Spleen (tissue), 11 donors: ENCODE measurements around the gene DGKB. TPM values are rescaled to one million over a fixed set of nuclear protein-coding genes. Genes with fewer than 3 reads are reported as not detected.

Experiments
- DNase-seq: peaks from one replicate; pipeline ENCODE4 v3.0.0-alpha.2; 2020
- H3K27ac ChIP-seq, 8 donors: fragments of 200-600 bp; sonication (generic) in 7 of 8; 1 replicate in 4 of 8; 2 replicates in 4 of 8; pipeline versions ENCODE4 v1.5.0 to v1.8.0; 2016 to 2021; ENCODE audit warnings: inconsistent platforms in 4 of 8, mild to moderate bottlenecking in 4 of 8, moderate library complexity in 1 of 8
- H3K27me3 ChIP-seq, 7 donors: fragments of 200-600 bp; sonication (generic) in 6 of 7; replicated peaks in 1 of 7; 1 replicate in 4 of 7; 2 replicates in 3 of 7; pipeline versions ENCODE4 v1.5.0 to v1.8.0; 2016 to 2021; ENCODE audit warnings: inconsistent platforms in 3 of 7, mild to moderate bottlenecking in 1 of 7
- H3K36me3 ChIP-seq, 6 donors: fragments of 200-600 bp; sonication (generic) in 5 of 6; 1 replicate in 4 of 6; 2 replicates in 2 of 6; pipeline versions ENCODE4 v1.5.0 to v1.8.0; 2016 to 2021; ENCODE audit warnings: inconsistent platforms in 2 of 6
- H3K4me1 ChIP-seq, 6 donors: fragments of 200-600 bp; sonication (generic) in 5 of 6; 1 replicate in 3 of 6; 2 replicates in 3 of 6; pipeline versions ENCODE4 v1.5.0 to v1.8.0; 2016 to 2021; ENCODE audit warnings: inconsistent platforms in 3 of 6
- H3K4me3 ChIP-seq, 8 donors: fragments of 200-600 bp; sonication (generic) in 7 of 8; 1 replicate in 4 of 8; 2 replicates in 4 of 8; pipeline versions ENCODE4 v1.5.0 to v1.8.0; 2016 to 2021; ENCODE audit warnings: inconsistent platforms in 4 of 8, mild to moderate bottlenecking in 4 of 8, moderate library complexity in 2 of 8
- H3K9me3 ChIP-seq, 8 donors: fragments of 200-600 bp; sonication (generic) in 7 of 8; 1 replicate in 4 of 8; 2 replicates in 4 of 8; pipeline versions ENCODE4 v1.5.0 to v1.8.0; 2016 to 2021; ENCODE audit warnings: inconsistent platforms in 4 of 8
- CTCF ChIP-seq, 11 experiments: fragments of 200-600 bp in 7 of 11; fragments of 450-650 bp in 4 of 11; sonication (generic) in 4 of 11; IDR thresholded peaks in 8 of 11; conservative IDR thresholded peaks in 3 of 11; 1 replicate in 7 of 11; 2 replicates in 4 of 11; pipeline versions ENCODE4 v1.4.0 to v1.8.0; 2016 to 2021; ENCODE audit warnings: antibody characterized with exemption in 11 of 11, inconsistent platforms in 4 of 11, mild to moderate bottlenecking in 1 of 11
- POLR2A ChIP-seq, 3 donors: fragments of 450-650 bp; IDR thresholded peaks; one replicate each; pipeline ENCODE4 v1.5.1; 2017; ENCODE audit warnings: antibody characterized with exemption in 3 of 3, mild to moderate bottlenecking in 1 of 3
- POLR2AphosphoS5 ChIP-seq, 3 donors: sonication (generic); formaldehyde crosslinking; IDR thresholded peaks; one replicate each; pipeline ENCODE4 v1.5.1; 2017; ENCODE audit warnings: antibody characterized with exemption in 3 of 3
- WGBS, 5 donors: extraction: QIAGEN DNeasy Blood & Tissue Kit in 3 of 5; methylation state at CpG; one replicate each; pipeline versions ENCODE4 v1.1.5 to v1.1.7; 2013 to 2018; 5-methylcytosine and 5-hydroxymethylcytosine counted together
- intact Hi-C: fragments of 100-400 bp; cut with DNase I; formaldehyde crosslinking; loops from one replicate; pipeline ENCODE4 v1.15.0; 2023; ENCODE audit warnings: low total_unique reads
- polyA plus RNA-seq, 3 donors: library from polyadenylated mRNA; stranded (reverse); fragments of 200-250 nt; gene quantifications; one replicate each; pipeline ENCODE4 v1.2.1, GENCODE V29; 2013
- total RNA-seq, 7 donors: library from RNA; depleted of rRNA in 3 of 7; stranded (reverse); fragments of >200 nt in 3 of 7; fragmentation: NEBNext Ultra II Directional in 4 of 7; extraction: Animal tissue kit (Norgen Biotek cat#: 25700) in 4 of 7; gene quantifications; one replicate each; pipeline versions ENCODE4 v1.1.0 to v1.2.1, GENCODE V29; 2016 to 2021
- donor health status: healthy with polysubstance abuse.
- donor health status: DM: no; HTN: no; CAD: no; lungs with moderate emphysema.
- donor health status: DM: no; HTN: no; CAD: no.
- donor health status: Bipolar disorder and iron deficiency.
- donor health status: healthy.
- donor health status: DM: no; HTN: no; CAD: no.
- donor health status: DM: yes; HTN: yes; CAD: no.

The DGKB gene
- total and polyA plus RNA-seq, 10 donors = 0.02 to 0.26 (median 0.03) TPM; not detected in 6

- no peaks in the 10 kb centered on the region for H3K27me3 ChIP-seq
- no peaks in the 10 kb centered on the region for H3K4me1 ChIP-seq
- H3K9me3 ChIP-seq = no peaks in the 10 kb centered on the region
- no peak for DNase-seq
- intact Hi-C loops = no loop called here
- H3K27ac ChIP-seq = no peak overlapping the region
- TF ChIP-seq CTCF (IDR thresholded peaks at IDR 0.05 in 8 of 11, conservative IDR thresholded peaks at IDR 0.05 in 3 of 11) = no peak
- no peak for TF ChIP-seq POLR2A (IDR thresholded peaks at IDR 0.05)
- TF ChIP-seq POLR2AphosphoS5 (IDR thresholded peaks at IDR 0.05) = no peak
- no peaks in the 10 kb centered on the region for H3K36me3 ChIP-seq
- WGBS, 5 donors = 66 to 78% (median 72%) methylated on average over 8 of the region's 8 CpGs
- H3K4me3 ChIP-seq = no peak overlapping the region
These were observed 76.6 kb downstream of the DGKB start for GRCh38 chr7:14825912-14826311.

DNA sequence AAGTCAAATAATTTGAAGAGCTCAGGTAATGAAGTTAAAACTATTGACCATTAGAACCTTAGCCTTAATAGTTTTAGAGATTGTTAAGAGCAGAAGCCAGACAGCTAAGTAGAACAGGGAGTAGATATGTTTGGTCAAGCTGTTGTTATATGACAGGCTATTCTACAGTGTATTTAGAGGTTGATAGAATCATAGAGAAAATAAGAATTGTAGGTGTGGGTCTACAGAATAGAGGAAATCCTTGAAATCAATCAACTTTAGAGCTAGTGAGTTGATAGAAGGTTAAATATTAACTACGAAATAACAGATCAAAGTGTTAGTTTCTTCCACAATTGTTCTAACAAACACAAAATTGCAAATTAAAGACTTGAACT lies 80.1 kb downstream of the DGKB start:
- no peak for DNase-seq
- no peak overlapping the region for H3K27ac ChIP-seq
- no peaks in the 10 kb centered on the region for H3K4me1 ChIP-seq
- no peaks in the 10 kb centered on the region for H3K36me3 ChIP-seq
- H3K4me3 ChIP-seq = no peak overlapping the region
- H3K9me3 ChIP-seq = no peaks in the 10 kb centered on the region
- TF ChIP-seq CTCF (IDR thresholded peaks at IDR 0.05 in 8 of 11, conservative IDR thresholded peaks at IDR 0.05 in 3 of 11) (no peak), POLR2AphosphoS5 (IDR thresholded peaks at IDR 0.05) (no peak), POLR2A (IDR thresholded peaks at IDR 0.05) (no peak)
- no peaks in the 10 kb centered on the region for H3K27me3 ChIP-seq
- WGBS, 5 donors = 69 to 95% (median 80%) methylated on average over 1 of the region's 1 CpG
- intact Hi-C loops = no loop called here

- WGBS, 5 donors = 74 to 87% (median 81%) methylated on average over 2 of the region's 2 CpGs
- intact Hi-C loops = no loop called here
- H3K27ac ChIP-seq = no peak overlapping the region
- TF ChIP-seq POLR2A (IDR thresholded peaks at IDR 0.05) (no peak), POLR2AphosphoS5 (IDR thresholded peaks at IDR 0.05) (no peak), CTCF (IDR thresholded peaks at IDR 0.05 in 8 of 11, conservative IDR thresholded peaks at IDR 0.05 in 3 of 11) (no peak)
- H3K36me3 ChIP-seq = no peaks in the 10 kb centered on the region
- H3K4me1 ChIP-seq = no peaks in the 10 kb centered on the region
- no peaks in the 10 kb centered on the region for H3K9me3 ChIP-seq
- H3K27me3 ChIP-seq = no peaks in the 10 kb centered on the region
- no peak overlapping the region for H3K4me3 ChIP-seq
- no peak for DNase-seq
These were observed 80.6 kb downstream of the DGKB start for GRCh38 chr7:14821757-14822480.

DNA sequence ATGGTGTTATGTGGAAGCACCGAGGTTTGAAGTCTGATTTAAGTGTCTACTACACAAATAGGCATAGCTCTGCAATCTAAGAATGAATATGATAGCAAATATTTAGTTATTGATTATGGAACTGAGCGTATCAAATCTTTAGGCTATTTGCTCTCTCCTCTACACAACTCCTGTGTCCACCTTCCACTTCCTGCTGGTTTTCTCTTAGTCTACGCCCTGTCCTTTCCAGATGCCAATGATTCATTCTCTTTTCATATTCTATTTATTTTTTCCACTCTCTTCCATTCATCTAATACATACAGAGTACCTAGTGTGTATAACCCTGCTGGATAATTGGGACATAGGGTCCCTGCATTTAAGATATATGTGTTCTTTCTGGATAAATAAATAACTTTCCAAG lies 83.7 kb downstream of the DGKB start:
- Histone ChIP-seq H3K4me1 (no peaks in the 10 kb centered on the region), H3K27ac (no peak overlapping the region), H3K4me3 (no peak overlapping the region), H3K9me3 (no peaks in the 10 kb centered on the region), H3K36me3 (no peaks in the 10 kb centered on the region), H3K27me3 (no peaks in the 10 kb centered on the region)
- DNase-seq = no peak
- intact Hi-C loops = no loop called here
- WGBS, 5 donors = 69 to 76% (median 74%) methylated on average over 3 of the region's 3 CpGs
- TF ChIP-seq POLR2AphosphoS5 (IDR thresholded peaks at IDR 0.05) (no peak), POLR2A (IDR thresholded peaks at IDR 0.05) (no peak), CTCF (IDR thresholded peaks at IDR 0.05 in 8 of 11, conservative IDR thresholded peaks at IDR 0.05 in 3 of 11) (no peak)
